Activated CD4-positive, alpha-beta T cell treated with anti-CD3 and anti-CD28 coated beads, Interleukin-10, Interleukin-2, amounts not matched to agents 100 ng/mL and 50 ng/mL, durations not matched to agents 16 hours and 8 hours (primary cell): ENCODE results near the gene SLC2A13.
"Not testable (repeated sequence)": the region's sequence is repeated elsewhere in the genome, so short reads cannot be mapped to it uniquely, and the experiment has no call there.

Experiments used
- DNase-seq: peaks from one replicate; pipeline ENCODE4 v3.0.0-alpha.2; 2020

The SLC2A13 gene

DNA sequence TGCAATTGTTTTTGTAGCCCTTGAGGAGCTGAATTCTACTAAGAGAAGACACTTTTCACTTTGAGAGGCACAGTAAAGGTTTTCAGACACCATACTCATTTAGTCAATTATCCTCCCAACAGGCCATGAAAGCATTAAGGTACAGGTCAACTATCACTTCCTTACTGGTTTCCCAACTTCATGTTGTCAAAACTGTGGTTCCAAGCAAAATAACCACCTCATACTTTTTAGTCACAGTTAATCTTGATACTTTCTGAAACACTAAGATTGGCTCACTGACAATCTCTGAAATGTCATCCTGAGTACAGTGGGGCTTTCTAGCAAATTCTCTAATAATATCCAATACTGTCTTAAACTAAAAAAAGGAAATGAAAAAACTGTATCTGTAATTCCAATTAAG lies 71.7 kb downstream of the SLC2A13 start:
- DNase-seq, result no peak

DNA sequence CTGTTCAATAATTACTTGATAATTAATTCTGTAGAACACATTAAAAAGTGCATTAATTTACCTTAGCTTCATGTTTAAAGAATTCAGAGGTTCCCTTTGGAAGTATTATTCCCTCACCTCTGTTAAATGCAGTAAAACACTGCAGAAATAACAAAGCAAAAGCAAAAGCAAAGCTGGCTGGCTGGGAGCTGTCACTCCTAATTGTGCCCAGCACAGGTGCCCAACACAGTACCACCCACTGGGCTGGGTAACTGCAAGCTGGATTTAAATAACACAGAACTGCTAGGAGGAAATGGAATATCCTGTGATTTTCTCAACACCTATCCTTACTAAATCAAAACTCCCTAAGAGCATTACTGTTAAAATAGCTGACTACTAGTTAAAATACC lies 72.6 kb downstream of the SLC2A13 start:
- DNase-seq, result no peak

DNA sequence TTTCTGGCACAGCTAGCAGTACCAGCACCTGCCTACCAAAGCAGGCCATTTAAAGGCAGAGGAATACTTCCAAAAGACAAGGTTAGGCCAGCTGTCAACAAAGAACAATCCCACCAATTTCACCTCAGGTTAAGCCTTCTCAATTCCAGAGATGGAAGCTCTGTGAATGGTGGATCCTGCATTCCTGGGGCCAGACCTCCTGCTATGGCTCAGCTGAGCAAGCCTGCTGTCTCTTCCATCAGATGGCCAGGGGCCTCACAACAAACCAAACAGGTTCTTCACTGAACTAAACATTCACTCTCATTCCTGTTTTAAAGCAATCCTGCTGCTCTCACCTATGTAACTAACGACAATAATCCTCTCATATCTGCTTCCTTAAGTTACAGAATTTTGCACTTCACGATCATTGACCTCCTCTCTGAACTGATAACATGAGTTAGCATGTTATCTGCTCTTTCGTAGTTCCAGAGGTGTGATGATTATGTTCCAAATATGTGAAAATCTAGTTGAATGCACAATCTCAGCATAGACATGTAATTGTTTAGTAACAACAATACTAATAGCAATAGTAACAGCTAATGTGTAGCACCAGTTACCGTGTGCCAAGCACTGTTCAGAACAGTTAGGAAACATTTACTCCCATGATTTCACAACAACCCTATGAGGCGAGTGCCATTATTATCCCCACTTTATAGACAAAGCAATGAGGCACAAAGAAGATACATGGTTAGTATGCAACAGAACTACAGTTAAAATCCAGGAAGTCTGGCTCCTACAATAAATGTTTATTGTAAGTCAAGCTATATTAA lies 73.2 kb downstream of the SLC2A13 start:
- no peak for DNase-seq

DNA sequence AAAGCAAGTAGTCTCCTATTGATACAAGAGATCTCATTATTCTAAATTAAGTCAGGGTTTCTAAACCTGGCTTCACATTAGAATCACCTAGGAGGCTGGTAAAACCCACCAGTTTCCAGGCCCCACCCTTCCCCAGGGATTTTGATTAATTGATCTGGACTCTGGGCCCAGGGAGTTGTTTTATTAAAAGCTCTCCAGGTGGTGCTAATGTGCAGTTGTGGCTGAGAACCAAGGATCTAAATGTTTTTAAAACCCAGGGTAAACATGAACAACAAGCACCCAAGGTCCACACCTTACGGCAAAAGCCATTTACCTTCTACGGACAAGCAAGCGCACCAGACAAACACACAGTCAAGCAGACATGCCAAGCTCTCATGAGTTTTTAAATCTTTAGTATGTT lies 73.9 kb downstream of the SLC2A13 start:
- DNase-seq, result no peak

DNA sequence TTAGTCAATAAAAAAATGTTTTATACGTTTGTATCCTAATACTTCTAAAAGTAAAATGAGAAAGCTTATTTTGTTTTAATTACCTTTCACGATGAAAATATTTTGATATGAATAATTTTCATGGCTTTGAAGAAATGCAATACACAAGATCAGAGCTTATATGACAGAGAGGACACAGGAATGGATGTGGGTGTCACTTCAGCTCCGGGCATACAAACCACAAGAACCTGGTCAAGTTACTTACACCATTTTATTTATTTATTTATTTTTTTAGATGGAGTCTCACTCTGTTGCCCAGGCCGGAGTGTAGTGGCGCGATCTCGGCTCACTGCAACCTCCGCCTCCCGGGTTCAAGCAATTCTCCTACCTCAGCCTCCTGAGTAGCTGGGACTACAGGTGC lies 74.9 kb downstream of the SLC2A13 start:
- not testable (repeated sequence) for DNase-seq

DNA sequence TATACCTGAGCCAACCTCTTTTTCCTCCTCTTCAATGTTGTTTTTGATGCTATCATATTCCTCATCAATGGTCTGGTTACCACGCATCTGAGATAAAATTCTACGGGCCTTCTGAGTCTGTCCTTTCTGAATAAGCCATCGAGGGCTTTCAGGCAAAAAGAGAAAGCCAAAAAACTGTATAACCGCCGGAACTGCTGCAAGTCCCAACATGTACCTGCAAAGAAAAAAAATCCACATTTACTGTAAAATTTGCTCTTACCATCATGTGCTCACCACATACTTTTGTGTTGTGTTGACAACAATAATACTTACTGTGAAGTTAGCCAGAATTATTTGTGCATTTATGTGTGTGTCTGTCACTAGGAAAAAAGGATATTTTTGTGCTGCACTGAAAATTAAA lies 77.6 kb downstream of the SLC2A13 start:
- no peak for DNase-seq

DNA sequence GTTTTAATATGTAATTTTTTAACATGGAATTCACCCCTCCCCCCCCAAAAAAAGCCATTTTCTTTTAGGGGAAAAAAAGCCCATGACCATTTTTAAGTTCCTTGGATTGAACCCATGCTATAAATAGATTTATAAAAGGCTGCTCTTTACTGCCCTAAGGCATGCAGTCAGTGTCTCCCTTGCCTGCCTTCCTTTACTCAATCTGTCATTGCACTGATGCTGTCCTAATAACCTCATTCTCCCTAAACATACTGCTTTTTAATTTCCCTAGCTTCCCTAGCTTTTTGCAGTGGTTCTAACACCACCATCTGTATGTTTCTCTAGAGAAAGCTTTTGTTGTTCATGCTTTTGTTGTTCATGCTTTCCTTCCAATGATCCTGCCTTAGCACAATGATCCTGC lies 83.0 kb downstream of the SLC2A13 start:
- no peak for DNase-seq

DNA sequence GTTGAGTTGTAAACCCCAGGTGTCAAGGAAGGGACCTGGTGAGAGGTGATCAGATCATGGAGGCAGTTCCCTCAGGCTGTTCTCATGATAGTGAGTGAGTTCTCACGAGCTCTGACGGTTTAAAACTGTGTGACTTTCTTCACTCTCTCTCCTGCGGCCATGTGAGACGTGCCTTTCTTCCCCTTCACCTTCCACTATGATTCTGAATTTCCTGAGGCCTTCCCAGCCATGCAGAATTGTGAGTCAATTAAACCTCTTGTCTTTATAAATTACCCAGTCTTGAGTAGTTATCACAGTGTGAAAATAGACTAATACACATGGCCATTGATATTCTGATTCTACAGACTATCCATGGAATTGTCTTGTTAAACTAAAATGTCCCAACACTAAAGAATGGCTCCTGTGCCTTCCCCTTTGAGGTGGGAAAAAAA lies 85.6 kb downstream of the SLC2A13 start:
- DNase-seq, result no peak

DNA sequence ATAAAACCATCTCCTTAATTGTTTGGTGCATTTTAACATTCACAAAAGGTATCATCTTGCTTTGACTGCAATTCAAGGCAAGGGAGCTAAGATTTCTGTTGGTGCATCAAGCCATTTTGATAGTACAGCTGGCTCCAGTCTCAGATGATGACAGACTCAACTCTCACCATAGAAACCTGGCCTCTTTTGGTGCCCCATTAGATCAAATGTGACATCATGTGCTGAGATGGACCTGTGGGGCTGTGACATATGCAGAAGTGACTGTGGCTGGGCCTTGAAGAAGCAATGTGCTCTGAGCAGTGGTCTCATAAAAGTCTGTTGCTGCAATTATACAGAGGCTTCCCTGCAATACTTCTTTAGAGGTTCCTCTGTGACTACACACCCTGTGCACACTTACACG lies 88.4 kb downstream of the SLC2A13 start:
- DNase-seq, result no peak

DNA sequence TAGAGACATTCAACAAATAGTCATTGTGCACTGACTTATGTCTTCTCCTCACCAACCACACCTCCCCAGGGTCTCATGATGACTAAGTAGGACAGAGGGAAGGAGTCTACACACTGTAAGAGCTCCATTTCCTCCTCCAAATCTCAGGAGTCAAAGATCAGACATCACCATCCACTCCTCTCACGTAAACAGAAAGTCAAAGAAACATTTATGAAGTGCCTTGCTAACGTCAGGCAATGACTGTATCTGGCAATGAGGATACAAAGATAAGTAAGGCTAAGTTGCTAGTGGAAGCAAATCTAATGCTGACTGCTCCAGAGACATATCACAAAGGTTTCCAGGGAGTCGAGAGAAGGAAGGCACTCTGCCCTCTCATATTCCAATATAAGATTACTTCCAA lies 88.9 kb downstream of the SLC2A13 start:
- no peak for DNase-seq

DNA sequence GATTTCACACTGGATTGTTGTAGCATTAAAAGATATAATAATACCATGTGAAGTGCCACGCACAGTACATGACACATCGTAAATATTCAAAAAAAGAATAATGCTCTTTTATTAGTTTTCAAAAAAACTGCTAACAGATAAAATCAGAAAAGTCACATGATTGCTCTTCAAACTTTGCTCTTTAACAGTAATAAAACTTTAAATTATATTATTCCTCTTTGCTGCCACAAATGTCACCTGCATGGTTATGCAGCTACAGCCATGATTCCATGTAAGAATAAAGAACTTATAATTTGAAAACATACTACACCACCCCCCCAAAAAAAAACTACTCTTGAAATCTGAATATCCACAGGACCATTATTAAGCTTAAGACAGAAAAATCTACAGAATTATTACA lies 90.0 kb downstream of the SLC2A13 start:
- DNase-seq, result no peak

DNA sequence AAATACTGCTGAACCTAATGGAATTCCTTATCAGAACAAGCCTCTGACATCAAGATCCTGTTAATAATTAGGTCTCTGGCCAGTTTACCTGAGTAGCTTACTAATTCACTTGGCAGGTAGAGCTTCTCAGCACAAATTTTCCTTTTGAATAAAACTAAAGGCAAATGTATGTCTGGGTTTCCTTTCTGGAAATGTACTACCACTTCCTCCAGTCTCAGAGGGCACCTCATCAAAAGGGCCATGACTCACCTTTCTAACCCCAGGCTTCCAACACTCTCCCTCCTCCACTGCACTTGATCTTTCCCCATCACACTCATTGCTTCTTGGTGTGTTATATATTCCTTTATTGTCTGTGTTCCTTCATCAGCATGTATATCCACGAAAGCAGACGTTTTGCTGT lies 90.5 kb downstream of the SLC2A13 start:
- peak; percentile 22 for DNase-seq

DNA sequence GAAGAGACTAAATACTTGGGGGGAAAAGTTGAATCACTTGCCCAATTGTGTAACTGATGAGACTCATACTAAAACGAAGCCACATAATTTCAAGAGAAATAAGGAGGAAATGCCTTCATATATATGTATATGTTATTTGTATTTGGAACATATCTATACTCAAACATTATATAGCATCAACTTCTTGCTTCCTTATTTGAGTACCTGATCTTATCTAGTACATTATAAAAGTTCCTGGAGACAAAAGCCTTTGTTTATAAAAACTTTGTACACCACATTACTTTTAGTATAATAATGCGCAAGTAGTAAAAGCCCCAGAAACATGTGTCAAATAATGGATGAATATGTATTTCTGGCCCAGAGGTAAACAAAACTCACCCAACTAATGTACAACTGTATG lies 92.0 kb downstream of the SLC2A13 start:
- peak; percentile 43 for DNase-seq

DNA sequence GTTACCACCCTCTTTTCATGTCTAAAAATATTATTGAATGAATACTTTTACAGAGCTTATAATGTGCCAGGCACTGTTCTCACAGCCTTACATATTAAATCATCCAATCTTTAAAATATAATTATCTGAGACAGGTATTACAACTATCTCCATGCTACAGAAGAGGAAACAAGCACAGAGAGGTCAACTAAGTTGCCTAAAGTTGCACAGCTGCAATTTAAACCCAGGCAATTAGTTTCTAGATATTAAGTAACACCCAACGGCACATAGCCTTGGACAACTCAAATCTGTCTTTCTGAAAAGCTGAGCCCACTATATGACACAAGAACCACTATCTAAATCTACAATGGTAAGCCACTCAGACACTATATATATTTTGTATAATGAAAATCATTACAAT lies 92.6 kb downstream of the SLC2A13 start:
- DNase-seq, result no peak

DNA sequence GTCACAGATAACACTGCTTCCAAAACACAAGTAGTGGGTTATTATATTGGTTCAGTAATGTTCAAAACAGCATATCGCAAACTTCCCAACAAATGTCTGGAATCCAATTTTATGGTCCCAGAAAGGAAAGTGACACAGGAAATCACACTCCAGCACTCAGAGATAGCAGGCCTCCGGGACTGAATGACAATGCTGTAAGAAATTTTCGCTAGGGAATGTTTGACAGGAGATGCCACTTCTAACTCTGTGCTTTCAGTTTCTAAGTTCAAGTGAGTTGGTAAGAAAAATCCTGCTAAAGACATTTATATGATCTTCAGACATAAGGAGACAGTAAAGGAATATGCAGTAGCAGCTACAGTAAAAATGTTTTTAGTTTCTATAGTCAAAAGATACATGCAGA lies 93.2 kb downstream of the SLC2A13 start:
- no peak for DNase-seq

DNA sequence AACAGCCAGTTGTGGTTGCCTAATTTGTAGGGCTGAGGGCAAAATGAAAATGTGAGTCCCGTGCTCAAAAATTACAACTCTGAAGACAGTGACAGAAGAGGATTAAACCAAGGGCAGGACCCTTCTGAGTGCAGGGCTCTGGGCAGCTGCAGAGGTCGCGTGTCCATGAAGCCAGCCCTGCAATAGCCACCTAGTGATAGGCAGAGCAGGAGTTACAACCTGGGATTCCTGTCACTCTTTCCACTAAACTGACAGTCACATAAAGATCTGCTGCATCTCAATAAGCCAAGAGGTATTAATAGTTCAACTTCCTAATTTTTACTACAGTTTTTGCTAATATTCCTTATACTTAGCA lies 94.1 kb downstream of the SLC2A13 start:
- no peak for DNase-seq

DNA sequence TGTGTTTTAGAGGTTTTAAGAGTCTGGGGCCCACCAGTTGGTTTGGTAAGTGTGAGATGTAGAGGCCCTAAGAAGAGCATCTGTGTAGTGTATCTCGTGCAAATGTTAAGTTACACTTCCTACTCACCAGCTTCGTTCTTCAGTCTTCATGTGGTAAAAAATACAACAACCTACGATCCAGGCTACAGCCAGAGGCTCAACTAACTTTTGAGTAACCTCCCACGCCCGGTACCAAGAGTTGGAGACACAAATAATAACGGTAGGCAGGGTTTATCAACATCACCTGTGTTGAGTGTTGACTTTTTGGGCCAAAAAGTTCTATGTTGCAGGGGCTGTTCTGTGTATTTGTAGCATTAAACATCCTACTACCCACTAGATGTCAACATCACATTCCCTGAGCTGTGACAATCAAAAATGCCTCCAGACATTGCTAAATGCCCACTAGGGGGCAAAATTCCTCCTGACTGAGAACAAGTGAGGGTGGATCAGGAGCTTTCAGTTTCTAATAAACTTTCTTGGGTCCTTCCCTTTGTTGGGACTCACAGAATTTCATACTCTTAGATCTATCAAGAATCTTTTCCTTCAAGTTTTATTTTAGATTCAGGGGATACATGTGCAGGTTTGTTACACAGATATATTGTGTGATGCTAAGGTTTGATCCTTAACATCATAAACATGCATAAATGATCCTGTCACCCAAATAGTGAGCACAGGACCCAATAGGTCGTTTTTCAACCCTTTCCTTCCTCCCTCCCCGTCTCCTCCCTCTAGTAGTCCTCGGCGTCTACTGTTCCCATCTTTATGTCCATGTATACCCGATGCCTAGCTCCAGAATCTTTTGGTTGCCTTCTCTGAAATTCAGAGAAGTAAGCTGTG lies 94.7 kb downstream of the SLC2A13 start:
- DNase-seq, result peak; percentile 76

DNA sequence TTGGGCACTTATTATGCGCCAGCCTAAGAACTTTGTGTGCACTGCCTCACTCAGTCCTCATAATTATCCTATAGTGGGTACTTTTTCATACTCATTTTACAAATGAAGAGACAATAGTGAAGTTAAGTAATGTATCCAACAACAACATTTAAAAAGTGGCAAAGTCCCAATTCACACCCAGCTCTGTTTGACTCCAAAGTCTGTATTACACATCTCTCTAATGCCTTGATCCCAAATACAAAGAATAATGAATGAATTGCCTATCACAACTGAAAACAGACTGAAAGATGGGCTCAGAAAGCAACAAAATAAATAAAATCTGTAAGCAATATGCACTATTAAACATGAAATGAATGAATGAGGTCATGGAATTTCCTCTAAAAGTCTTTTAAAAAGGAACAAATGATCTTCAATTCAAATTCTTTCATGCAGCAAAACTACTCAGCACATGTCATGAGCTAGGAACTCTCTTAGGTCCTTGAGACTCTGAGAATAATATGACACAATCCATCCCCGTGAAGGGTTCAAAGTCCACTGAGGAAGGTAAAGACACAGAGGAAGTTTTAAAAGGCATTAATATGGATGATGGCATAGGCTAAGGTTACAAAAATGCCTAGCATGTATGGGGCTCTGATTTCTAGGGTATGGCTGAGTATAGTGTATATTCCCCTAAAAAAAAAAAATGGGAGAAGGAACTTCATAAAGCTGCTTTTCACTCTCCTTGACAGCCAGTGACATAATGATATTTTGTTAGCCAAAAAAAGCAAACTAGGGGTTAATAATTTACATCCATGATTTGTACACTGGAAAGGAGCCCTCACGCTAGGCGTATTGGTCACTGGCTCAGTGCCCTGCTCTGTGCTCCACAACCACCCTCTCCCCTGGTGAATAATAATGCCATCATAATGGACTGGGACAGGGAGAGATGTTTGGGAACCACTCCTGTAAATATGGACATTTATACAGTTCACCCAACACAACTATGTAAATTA lies 103.4 kb downstream of the SLC2A13 start:
- no peak for DNase-seq

DNA sequence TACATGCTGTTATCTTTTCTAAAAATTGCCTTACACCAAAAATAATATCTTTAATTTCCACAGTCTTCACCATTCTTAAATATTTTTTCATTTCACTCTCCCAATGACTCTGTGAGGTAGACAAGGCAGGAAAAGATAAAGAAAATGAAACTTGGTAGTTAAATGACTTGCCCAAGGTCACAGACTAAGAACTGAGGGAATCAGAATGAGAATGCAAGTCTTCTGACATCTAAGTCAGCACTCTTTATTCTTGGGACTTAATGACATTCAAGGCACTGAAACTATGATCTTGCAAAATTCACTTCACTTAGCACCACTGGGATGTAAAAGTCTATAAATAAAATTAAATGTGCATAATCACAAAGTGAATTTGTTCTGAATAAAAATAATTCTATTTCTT lies 104.5 kb downstream of the SLC2A13 start:
- DNase-seq, result peak; percentile 46

DNA sequence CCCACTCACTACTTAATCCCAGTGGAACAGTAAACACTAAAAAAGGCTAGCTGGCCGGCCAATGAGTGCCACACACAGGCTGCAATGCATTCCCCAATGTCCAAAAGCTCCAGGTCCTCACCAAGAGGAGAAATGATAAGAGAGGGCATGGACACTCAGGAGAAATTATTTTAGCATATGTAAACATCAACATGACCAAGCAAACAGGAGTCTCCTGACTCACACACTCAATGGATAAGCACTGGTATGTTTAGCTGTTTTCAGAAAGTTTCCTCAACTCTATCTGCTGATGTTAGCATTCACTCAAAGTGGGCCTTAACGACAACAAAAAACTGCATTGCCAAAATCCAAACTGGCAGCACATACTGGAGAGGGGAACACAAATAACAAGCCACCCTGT lies 105.0 kb downstream of the SLC2A13 start:
- DNase-seq, result no peak

DNA sequence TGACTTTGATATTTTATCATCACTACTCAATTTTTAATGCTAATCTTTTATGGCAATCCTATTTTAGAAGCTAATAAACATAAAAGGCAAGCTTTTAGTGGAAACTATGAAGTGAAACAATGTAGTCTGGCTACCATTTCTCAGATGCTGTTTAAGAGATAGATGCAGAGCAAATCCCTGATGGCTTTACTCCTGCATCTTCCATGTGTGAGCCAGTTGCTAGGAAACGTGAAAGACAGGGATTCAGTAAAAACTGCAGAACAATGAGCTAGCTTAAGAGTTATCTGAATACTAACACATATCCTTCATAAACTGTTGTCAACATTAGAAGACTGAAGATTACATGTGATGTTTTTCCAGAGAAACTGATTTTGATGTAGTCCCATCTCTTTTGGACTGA lies 112.6 kb downstream of the SLC2A13 start:
- no peak for DNase-seq

DNA sequence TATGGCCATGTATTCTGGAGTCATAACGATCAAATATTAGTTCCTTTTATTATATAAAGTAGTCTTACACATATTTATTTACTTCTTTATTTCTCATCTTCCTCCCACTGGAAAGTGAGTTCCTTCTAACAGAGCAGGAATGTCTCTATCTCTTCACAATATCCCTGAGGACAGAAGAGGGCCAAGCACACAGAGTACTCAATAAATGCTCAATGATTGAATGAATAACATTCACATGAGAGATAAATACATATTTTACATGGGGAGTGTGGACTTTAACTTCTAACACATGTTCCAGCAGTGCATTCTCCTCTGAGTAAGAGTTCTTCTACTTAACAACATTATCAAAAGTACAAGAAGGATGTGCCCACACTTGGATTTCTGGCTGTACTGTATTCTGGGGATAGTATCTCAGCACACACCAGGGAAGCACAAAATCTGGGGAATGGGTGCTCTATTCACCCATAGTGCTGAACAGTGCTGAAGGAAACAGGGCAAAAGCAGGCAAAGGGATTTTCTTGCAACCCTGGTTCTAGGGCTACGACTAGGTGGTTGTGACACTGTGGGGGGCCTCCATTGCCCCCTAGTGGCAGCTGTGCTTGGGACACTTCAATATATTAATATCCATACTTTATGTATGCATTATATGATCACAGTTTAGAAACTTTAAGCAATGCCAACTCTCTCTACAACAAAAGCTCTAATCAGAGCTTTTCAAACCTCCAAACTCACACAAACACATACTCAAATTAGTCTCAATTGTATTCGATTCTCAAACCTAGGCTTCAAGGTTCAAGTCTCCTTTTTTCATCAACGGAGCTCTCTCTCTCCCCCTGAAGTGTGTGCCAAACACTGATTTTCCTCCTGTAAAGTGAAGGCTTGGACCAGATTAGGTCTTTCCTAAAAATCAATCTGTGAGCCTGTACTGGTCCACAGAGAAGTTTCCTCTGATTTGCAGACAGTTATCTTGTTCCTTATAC lies 115.5 kb downstream of the SLC2A13 start:
- peak; percentile 62 for DNase-seq
